Osteocyte (in vitro differentiated cells): ENCODE measurements around the gene SYNE1. TPM values are rescaled to one million over a fixed set of nuclear protein-coding genes. Genes with fewer than 3 reads are reported as not detected.

Source experiments
- DNase-seq: peaks from one replicate; pipeline ENCODE4 v3.0.0; 2021; ENCODE audit warnings: mixed read lengths; ENCODE audit not compliant: unreplicated experiment; ENCODE audit errors: extremely low spot score
- H3K27ac Mint-ChIP-seq: one replicate; pipeline ENCODE4 v1.8.0; 2021; ENCODE audit warnings: mild to moderate bottlenecking, mixed read lengths; ENCODE audit not compliant: unreplicated experiment
- H3K27me3 Mint-ChIP-seq: one replicate; pipeline ENCODE4 v1.8.0; 2021; ENCODE audit warnings: mixed read lengths; ENCODE audit not compliant: unreplicated experiment
- H3K36me3 Mint-ChIP-seq: one replicate; pipeline ENCODE4 v1.8.0; 2021; ENCODE audit warnings: mixed read lengths; ENCODE audit not compliant: unreplicated experiment
- H3K4me1 Mint-ChIP-seq: one replicate; pipeline ENCODE4 v1.8.0; 2021; ENCODE audit warnings: mixed read lengths; ENCODE audit not compliant: unreplicated experiment
- H3K4me3 Mint-ChIP-seq: one replicate; pipeline ENCODE4 v1.8.0; 2021; ENCODE audit warnings: mild to moderate bottlenecking, moderate library complexity, mixed read lengths; ENCODE audit not compliant: unreplicated experiment
- H3K9me3 Mint-ChIP-seq: one replicate; pipeline ENCODE4 v1.8.0; 2021; ENCODE audit warnings: mixed read lengths; ENCODE audit not compliant: unreplicated experiment
- total RNA-seq: library from RNA; stranded (reverse); gene quantifications from 2 replicates; pipeline ENCODE4 v1.2.1, GENCODE V29; 2021
- TF ChIP-seq, protein P1 (sequence below): fragments of 200-600 bp; sonication (generic); IDR thresholded peaks from 2 replicates; pipeline ENCODE4 v1.5.0; 2021; ENCODE audit warnings: antibody characterized with exemption, mild to moderate bottlenecking, moderate library complexity

Gene SYNE1
- total RNA-seq, 1 donor from 2014 or later, result 130 TPM

GRCh38 chr6:152136449-152136825, 500.7 kb downstream of the SYNE1 start:
- Mint-ChIP-seq H3K4me1 (no peaks in the 10 kb centered on the region), H3K27ac (no peak overlapping the region), H3K27me3 (no peaks in the 10 kb centered on the region), H3K9me3 (no peaks in the 10 kb centered on the region), H3K4me3 (no peak overlapping the region), H3K36me3 (peaks cover 69% of the 10 kb centered on the region)
- no peak for DNase-seq
- TF ChIP-seq, protein P1, sequence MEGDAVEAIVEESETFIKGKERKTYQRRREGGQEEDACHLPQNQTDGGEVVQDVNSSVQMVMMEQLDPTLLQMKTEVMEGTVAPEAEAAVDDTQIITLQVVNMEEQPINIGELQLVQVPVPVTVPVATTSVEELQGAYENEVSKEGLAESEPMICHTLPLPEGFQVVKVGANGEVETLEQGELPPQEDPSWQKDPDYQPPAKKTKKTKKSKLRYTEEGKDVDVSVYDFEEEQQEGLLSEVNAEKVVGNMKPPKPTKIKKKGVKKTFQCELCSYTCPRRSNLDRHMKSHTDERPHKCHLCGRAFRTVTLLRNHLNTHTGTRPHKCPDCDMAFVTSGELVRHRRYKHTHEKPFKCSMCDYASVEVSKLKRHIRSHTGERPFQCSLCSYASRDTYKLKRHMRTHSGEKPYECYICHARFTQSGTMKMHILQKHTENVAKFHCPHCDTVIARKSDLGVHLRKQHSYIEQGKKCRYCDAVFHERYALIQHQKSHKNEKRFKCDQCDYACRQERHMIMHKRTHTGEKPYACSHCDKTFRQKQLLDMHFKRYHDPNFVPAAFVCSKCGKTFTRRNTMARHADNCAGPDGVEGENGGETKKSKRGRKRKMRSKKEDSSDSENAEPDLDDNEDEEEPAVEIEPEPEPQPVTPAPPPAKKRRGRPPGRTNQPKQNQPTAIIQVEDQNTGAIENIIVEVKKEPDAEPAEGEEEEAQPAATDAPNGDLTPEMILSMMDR, result no peak

GRCh38 chr6:152135755-152136448, 501.3 kb downstream of the SYNE1 start:
- no peak overlapping the region for H3K4me3 Mint-ChIP-seq
- TF ChIP-seq, protein P1, result no peak
- H3K27ac Mint-ChIP-seq, result no peak overlapping the region
- DNase-seq, result no peak
- peaks cover 68% of the 10 kb centered on the region for H3K36me3 Mint-ChIP-seq
- no peaks in the 10 kb centered on the region for H3K9me3 Mint-ChIP-seq
- no peaks in the 10 kb centered on the region for H3K27me3 Mint-ChIP-seq
- H3K4me1 Mint-ChIP-seq, result no peaks in the 10 kb centered on the region

DNA sequence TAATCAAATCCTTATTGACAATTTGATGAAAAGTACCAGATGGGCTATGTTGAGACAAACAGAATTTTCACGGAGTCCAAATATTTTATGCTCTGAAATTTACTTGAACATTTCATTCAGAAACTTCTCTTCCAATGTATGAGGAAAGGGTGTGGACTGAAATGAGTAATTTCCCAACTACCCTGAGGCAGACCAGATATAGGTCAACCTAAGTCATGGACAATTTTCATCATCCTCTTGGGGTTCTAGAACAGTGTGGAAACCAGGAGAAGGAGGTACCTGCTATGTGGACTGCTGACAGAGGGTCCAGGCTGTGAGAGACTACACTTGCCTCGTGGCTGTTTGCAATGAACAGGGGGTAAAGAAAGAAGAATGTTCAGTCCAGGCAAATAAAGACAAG, 506.7 kb downstream of the SYNE1 start:
- Mint-ChIP-seq H3K27me3 (no peaks in the 10 kb centered on the region), H3K4me1 (peaks cover 21% of the 10 kb centered on the region), H3K9me3 (no peaks in the 10 kb centered on the region), H3K36me3 (peaks cover 49% of the 10 kb centered on the region), H3K4me3 (no peak overlapping the region), H3K27ac (peak overlapping the region; percentile 93)
- DNase-seq, result no peak
- TF ChIP-seq, protein P1, result no peak

- Mint-ChIP-seq H3K9me3 (no peaks in the 10 kb centered on the region), H3K27ac (peak overlapping the region; percentile 93), H3K4me1 (peaks cover 21% of the 10 kb centered on the region), H3K27me3 (no peaks in the 10 kb centered on the region), H3K4me3 (peak overlapping the region; percentile 59), H3K36me3 (peaks cover 41% of the 10 kb centered on the region)
- TF ChIP-seq, protein P1, result no peak
- DNase-seq, result no peak
Measured at GRCh38 chr6:152129691-152130151, 507.4 kb downstream of the SYNE1 start.

- H3K36me3 Mint-ChIP-seq, result peaks cover 31% of the 10 kb centered on the region
- no peaks in the 10 kb centered on the region for H3K27me3 Mint-ChIP-seq
- DNase-seq, result no peak
- no peak overlapping the region for H3K4me3 Mint-ChIP-seq
- H3K9me3 Mint-ChIP-seq, result no peaks in the 10 kb centered on the region
- TF ChIP-seq, protein P1, result no peak
- H3K27ac Mint-ChIP-seq, result no peak overlapping the region
- H3K4me1 Mint-ChIP-seq, result peaks cover 28% of the 10 kb centered on the region
Measured at GRCh38 chr6:152127432-152128165, 509.6 kb downstream of the SYNE1 start.
